Left forelimb (tissue), 1 donor: ENCODE measurements around the gene MPPED1.

ENCODE experiments used
- DNase-seq: peaks from one replicate; pipeline ENCODE4 v3.0.0-alpha.2; 2018; ENCODE audit warnings: low spot score

MPPED1 gene

GRCh38 chr22:43542681-43543521 is 131.1 kb downstream of the MPPED1 start:
- no peak for DNase-seq

GRCh38 chr22:43543522-43544288 is 131.9 kb downstream of the MPPED1 start:
- no peak for DNase-seq

DNA sequence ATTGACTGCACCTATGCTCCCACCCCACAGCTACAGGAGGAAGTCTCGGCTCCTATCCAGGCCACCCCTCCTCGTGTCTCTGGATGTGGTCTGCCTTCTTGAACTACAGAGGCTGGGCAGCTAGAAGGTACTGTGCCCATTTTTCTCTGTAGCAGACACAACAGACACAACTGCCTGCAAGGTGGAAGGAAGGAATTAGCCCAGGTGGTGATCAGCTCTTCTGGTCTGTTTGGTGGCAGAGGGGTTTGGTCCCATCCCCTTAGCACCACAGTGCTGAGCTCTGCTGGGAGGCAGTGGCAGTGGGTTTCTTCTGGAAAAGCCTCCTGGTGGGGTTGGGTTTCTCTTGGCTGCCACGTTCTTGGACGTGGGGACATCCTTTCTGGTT is 132.5 kb downstream of the MPPED1 start:
- no peak for DNase-seq

DNA sequence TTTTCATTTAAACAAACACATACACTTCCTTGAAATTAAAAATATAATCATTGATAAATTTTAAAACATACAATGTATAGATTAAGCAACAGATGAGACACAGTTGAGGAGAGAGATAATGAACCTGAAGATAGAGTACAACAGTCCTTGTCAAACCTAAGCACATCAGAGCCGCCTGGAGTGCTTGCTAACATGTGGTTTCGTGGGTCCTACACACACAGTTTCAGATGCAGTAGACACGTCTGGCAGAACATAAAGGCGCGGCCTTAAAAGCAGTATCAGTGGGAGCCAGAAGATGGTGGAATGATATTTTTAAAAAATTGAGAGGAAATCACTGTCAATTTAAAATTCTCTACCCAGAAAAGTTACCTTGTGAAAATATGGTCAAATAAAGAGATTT is 134.4 kb downstream of the MPPED1 start:
- no peak for DNase-seq

- no peak for DNase-seq
Observed at GRCh38 chr22:43550024-43550620, 138.3 kb downstream of the MPPED1 start.

GRCh38 chr22:43550672-43551071 is 138.9 kb downstream of the MPPED1 start:
- no peak for DNase-seq

- no peak for DNase-seq
Observed at GRCh38 chr22:43553451-43554258, 141.8 kb downstream of the MPPED1 start.

- DNase-seq = no peak
Observed at GRCh38 chr22:43554259-43554636, 142.4 kb downstream of the MPPED1 start.

DNA sequence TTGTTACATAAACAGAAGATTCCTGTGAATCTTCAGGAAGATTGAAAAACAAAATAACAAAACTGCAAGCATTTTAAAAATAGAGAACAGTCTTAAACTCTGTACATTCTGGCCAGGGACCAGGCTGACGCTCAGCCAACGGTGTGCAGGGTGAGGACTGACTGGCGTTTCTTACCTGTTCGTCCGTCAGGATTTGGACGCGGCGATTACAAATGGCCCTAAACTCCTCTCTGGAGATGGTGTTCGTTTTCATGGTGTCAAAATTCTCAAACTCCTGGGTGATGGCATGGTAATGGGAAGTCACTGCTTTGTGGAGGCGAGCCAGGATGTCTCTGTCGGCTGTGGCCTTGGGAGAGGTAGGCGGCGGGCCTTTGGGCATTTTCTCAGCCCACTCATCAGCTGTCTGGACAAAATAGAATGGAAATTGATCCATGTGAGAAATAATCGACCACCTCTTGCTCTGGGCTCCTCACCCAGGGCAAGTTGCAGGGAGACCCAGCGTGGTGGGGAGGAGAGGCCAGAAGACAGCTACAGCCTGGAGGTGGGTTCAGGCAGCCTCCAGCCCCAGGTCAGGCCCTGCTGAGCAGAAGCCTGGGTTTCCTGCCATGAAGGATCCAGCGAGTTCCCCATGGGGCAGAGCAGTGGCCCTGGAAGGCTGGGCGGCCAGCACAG is 143.0 kb downstream of the MPPED1 start:
- DNase-seq = no peak

- DNase-seq = no peak
Observed at GRCh38 chr22:43555561-43556515, 144.0 kb downstream of the MPPED1 start.
